ENCODE data around the gene SMYD3. TPM values are rescaled to one million over a fixed set of nuclear protein-coding genes. Genes with fewer than 3 reads are reported as not detected.

SMYD3 gene
- total and polyA plus RNA-seq, 2 experiments from 2014 or later = 30.8 to 68.5 TPM

DNA sequence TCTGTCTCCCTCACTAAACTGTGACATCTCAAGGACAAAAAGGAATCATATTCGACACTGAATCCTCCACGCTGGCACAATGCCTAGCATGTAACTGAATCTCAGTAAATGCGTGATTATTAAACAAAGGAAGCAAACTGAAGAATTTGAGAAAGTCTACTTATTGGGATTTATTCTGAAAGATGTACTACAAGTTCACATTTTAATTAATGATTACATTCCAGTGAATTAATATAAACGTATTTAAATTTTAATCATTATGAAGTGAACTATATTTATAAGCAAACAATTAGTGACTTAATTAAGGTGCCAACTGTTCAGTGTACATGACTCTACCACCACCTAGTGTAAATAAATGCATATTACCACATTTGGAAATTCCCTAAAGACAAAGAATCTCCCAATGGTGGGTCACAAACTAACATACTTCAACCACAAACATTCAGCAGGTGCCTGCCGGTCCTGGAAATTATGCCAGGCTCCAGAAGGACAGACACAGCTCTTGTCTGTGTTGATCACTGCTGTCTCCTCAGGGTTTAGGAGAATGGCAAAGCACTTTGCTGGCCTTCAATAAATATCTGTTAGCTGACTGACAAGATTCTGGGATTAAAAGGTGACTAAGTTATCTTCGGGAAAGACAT lies 56.3 kb downstream of the SMYD3 start:
- Histone ChIP-seq H3K36me3 (replicated peaks; ENCODE audit: insufficient read depth, low read depth) (no peaks in the 10 kb centered on the region), H3K4me3 (no peak overlapping the region), H4K20me1 (ENCODE audit: insufficient read depth, poor library complexity, severe bottlenecking) (no peaks in the 10 kb centered on the region), H3K79me2 (peaks cover 6% of the 10 kb centered on the region), H3K4me2 (no peak overlapping the region), H3K27ac (no peak overlapping the region), H3K4me1 (ENCODE audit: insufficient read depth) (no peaks in the 10 kb centered on the region), H3K9me2 (replicated peaks; ENCODE audit: insufficient read depth) (no peaks in the 10 kb centered on the region), H3K9me3 (ENCODE audit: low read depth) (no peaks in the 10 kb centered on the region), H2AFZ (no peak overlapping the region), H3K27me3 (no peaks in the 10 kb centered on the region)
- TF ChIP-seq EZH2phosphoT487 (IDR thresholded peaks at IDR 0.05; ENCODE audit: low read depth, severe bottlenecking, unreplicated experiment) (no peak), EZH2 (IDR thresholded peaks at IDR 0.05; ENCODE audit: borderline replicate concordance) (no peak)
- TF ChIP-seq, protein P1, sequence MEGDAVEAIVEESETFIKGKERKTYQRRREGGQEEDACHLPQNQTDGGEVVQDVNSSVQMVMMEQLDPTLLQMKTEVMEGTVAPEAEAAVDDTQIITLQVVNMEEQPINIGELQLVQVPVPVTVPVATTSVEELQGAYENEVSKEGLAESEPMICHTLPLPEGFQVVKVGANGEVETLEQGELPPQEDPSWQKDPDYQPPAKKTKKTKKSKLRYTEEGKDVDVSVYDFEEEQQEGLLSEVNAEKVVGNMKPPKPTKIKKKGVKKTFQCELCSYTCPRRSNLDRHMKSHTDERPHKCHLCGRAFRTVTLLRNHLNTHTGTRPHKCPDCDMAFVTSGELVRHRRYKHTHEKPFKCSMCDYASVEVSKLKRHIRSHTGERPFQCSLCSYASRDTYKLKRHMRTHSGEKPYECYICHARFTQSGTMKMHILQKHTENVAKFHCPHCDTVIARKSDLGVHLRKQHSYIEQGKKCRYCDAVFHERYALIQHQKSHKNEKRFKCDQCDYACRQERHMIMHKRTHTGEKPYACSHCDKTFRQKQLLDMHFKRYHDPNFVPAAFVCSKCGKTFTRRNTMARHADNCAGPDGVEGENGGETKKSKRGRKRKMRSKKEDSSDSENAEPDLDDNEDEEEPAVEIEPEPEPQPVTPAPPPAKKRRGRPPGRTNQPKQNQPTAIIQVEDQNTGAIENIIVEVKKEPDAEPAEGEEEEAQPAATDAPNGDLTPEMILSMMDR (IDR thresholded peaks at IDR 0.05; ENCODE audit: poor library complexity) = peak; percentile 79
- WGBS (ENCODE audit: low lambda C conversion rate, missing lambda C conversion rate) = 59% methylated on average over 6 of the region's 6 CpGs
- DNase-seq (ENCODE audit: low spot score) = peak; percentile 13

DNA sequence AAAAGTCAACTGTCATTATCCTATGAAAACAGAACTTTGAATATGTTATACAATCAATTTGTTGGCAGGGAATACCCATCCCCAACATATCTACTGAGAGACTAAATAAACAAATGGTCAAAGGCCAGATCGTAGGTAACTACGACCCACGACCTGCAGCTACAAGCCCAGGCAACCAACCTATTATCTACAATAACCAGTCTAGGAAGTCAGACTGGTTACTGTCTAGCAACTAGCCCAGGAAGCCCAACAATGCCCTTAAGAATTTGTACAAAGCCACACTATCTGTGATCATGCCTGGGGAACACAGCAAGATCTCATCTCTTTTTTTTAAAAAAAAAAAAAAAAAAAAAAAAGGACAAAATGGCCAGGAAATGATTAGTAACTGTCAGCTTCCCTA lies 58.7 kb downstream of the SMYD3 start:
- no peaks in the 10 kb centered on the region for H4K20me1 ChIP-seq (ENCODE audit: insufficient read depth, poor library complexity, severe bottlenecking)
- no peak overlapping the region for H3K4me3 ChIP-seq
- no peaks in the 10 kb centered on the region for H3K27me3 ChIP-seq
- H3K4me1 ChIP-seq (ENCODE audit: insufficient read depth) = no peaks in the 10 kb centered on the region
- no peak overlapping the region for H3K27ac ChIP-seq
- peaks cover 6% of the 10 kb centered on the region for H3K79me2 ChIP-seq
- no peak overlapping the region for H3K4me2 ChIP-seq
- H2AFZ ChIP-seq = no peak overlapping the region
- TF ChIP-seq EZH2 (IDR thresholded peaks at IDR 0.05; ENCODE audit: borderline replicate concordance) = no peak
- no peak for TF ChIP-seq EZH2phosphoT487 (IDR thresholded peaks at IDR 0.05; ENCODE audit: low read depth, severe bottlenecking, unreplicated experiment)
- TF ChIP-seq, protein P1 (IDR thresholded peaks at IDR 0.05; ENCODE audit: poor library complexity) = no peak
- no peaks in the 10 kb centered on the region for H3K36me3 ChIP-seq (replicated peaks; ENCODE audit: insufficient read depth, low read depth)
- H3K9me3 ChIP-seq (ENCODE audit: low read depth) = no peaks in the 10 kb centered on the region
- H3K9me2 ChIP-seq (replicated peaks; ENCODE audit: insufficient read depth) = no peaks in the 10 kb centered on the region
- 86% methylated on average over 3 of the region's 3 CpGs for WGBS (ENCODE audit: low lambda C conversion rate, missing lambda C conversion rate)
- no peak for DNase-seq (ENCODE audit: low spot score)

DNA sequence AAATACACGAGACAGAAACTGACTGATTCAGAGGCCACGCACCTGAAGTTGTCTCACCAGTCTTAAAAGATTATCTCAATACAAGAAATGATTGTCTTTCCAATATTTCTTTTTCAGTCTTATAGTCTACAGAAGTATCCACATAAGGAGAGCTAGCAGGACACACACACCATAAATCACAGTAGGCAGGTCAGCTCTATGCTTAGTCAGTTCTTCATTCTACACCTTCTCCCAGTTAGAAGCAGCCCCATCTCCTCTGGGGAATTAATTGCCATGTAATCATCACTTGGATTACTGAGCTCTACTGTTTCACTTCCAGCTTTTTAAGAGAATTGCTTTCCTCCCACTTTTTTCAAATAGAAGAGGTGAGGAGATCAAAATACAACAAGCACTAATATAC lies 59.6 kb downstream of the SMYD3 start:
- no peaks in the 10 kb centered on the region for H3K9me3 ChIP-seq (ENCODE audit: low read depth)
- no peak overlapping the region for H3K27ac ChIP-seq

More for the DNA sequence above, 59.6 kb downstream of the SMYD3 start:
- Histone ChIP-seq H3K4me3 (no peak overlapping the region), H2AFZ (no peak overlapping the region), H3K27me3 (no peaks in the 10 kb centered on the region), H4K20me1 (ENCODE audit: insufficient read depth, poor library complexity, severe bottlenecking) (no peaks in the 10 kb centered on the region), H3K4me2 (no peak overlapping the region), H3K79me2 (peaks cover 6% of the 10 kb centered on the region), H3K36me3 (replicated peaks; ENCODE audit: insufficient read depth, low read depth) (no peaks in the 10 kb centered on the region), H3K4me1 (ENCODE audit: insufficient read depth) (no peaks in the 10 kb centered on the region), H3K9me2 (replicated peaks; ENCODE audit: insufficient read depth) (no peaks in the 10 kb centered on the region)
- no peak for DNase-seq (ENCODE audit: low spot score)
- TF ChIP-seq EZH2phosphoT487 (IDR thresholded peaks at IDR 0.05; ENCODE audit: low read depth, severe bottlenecking, unreplicated experiment) (no peak), EZH2 (IDR thresholded peaks at IDR 0.05; ENCODE audit: borderline replicate concordance) (no peak)
- TF ChIP-seq, protein P1 (IDR thresholded peaks at IDR 0.05; ENCODE audit: poor library complexity) = no peak
- 96% methylated on average over 2 of the region's 2 CpGs for WGBS (ENCODE audit: low lambda C conversion rate, missing lambda C conversion rate)

Measured in hepatocyte (in vitro differentiated cells).